Measurements from ENCODE around the gene METTL3.
"Not testable (repeated sequence)": the region's sequence is repeated elsewhere in the genome, so short reads cannot be mapped to it uniquely, and the experiment has no call there.

METTL3 gene

DNA sequence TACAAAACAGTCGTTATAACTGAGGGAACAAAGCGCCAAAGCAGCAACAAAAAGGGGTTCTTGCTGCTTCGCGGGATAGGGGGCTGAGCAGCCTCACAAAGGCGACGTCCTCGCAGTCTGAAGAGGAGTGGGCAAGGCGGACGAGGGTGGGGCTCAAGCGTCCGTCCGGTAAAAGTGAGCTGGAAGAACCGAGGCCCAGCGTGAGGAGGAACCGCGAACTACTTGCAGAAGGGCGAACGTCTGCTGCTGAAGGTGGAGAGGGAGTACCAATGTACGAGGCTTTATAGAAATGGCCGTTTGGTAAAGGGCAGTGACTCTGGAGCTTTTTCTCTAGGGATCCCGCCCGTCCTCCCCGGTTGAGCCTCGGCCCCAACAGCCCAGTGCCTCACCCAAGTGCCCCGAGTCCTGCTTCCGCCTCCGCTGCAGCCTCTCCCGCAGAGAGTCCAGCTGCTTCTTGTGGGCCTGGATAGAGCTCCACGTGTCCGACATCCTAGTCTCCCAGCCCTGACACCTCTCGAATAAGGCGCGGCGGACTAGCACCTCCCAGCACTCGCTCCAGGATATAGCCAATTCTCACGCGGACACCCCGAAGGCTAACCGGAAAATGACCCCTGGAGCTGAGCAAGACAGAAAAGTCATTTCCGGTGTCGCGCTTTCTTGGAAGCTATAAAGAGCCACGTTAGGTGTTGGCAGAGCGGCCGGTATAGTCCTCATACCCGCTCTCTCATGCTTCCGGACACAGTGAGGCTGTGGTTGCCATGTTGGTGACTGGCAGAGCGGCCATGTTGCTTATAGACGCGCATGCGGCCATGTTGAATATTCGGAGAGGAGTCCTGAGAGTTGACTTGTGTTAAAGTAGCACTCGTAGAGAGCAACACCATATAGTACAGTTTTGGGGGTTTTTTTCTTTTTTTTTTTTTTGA lies at the start of gene METTL3:
Gene METTL3, minus strand, starts transcription at position 606 of the 923 bp plus-strand sequence. Its CDS starts 117 bp downstream, at position 489.
- peak; percentile 55 to 99 (median 95) for DNase-seq

- no peak for DNase-seq
Measured at GRCh38 chr14:21558703-21559170, 47.6 kb upstream of the METTL3 start.

- DNase-seq = peak in 50 of 56 donors; percentile 12 to 92 (median 56)
Measured at GRCh38 chr14:21557084-21557901, 46.2 kb upstream of the METTL3 start.

DNA sequence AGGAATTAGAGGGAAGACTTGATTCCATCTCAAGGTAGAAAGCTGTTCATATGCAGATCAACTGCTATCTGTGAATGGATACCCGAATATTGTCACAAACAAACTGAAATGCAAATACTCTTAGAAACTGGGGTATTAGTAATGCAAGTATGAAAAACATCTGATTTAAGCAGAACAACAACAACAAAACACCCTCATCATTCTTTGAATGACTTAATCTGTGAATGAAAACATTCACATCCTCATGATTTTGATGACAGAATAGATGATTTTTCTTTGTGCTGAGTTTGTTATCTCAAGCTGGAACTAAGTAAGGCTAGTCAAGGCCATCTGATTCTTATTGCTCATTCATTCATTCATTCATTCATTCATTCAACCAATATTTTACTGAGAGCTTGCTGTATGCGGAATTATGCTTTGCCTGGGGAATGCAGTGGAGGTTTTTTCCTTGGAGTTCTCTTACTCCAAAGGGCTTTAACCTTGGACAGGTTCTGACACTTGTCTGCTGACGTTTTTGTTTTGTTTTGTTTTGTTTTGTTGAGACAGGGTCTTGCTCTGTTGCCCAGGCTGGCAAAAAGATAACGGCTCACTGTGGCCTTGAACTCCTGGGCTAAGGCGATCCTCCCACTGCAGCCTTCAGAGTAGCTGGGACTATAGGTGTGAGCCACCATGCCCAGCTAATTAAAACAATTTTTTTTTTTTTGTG lies 45.4 kb upstream of the METTL3 start:
- no peak for DNase-seq

- DNase-seq = no peak
Measured at GRCh38 chr14:21553266-21553665, 42.1 kb upstream of the METTL3 start.

- not testable (repeated sequence) for DNase-seq
Measured at GRCh38 chr14:21544588-21544987, 33.4 kb upstream of the METTL3 start.

- DNase-seq = no peak
Measured at GRCh38 chr14:21543963-21544362, 32.8 kb upstream of the METTL3 start.

GRCh38 chr14:21543521-21543960 lies 32.4 kb upstream of the METTL3 start:
- no peak for DNase-seq

GRCh38 chr14:21541413-21542074 lies 30.4 kb upstream of the METTL3 start:
- no peak for DNase-seq

GRCh38 chr14:21539189-21539940 lies 28.2 kb upstream of the METTL3 start:
- peak in 4 of 56 donors; percentile 7 to 16 (median 12) for DNase-seq

- DNase-seq = no peak
Measured at GRCh38 chr14:21537090-21537424, 25.9 kb upstream of the METTL3 start.

GRCh38 chr14:21536418-21537089 lies 25.4 kb upstream of the METTL3 start:
- peak in 10 of 56 donors; percentile 3 to 47 (median 7) for DNase-seq

- DNase-seq = no peak
Measured at GRCh38 chr14:21535545-21536417, 24.6 kb upstream of the METTL3 start.

DNA sequence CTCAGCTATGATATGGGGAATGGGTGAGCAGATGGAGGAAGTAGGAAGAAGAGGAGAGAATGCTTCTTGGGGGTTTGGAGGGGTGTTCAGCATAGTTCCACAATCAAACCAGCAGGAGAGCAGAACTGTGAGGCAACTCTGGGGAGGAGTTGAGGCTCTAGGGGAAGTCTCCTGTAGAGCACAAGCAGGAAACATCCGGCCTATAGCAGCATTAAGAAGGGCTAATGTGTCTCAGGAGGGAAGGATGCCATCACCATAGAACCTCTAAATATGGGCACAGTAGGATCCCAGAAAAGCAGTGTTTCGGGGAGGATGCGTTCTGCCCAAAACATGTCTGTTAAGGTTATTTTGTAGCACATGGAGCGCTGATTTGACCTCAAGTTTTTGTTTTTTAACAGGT lies 23.4 kb upstream of the METTL3 start:
- DNase-seq = no peak

GRCh38 chr14:21533294-21533693 lies 22.2 kb upstream of the METTL3 start:
- no peak for DNase-seq

DNA sequence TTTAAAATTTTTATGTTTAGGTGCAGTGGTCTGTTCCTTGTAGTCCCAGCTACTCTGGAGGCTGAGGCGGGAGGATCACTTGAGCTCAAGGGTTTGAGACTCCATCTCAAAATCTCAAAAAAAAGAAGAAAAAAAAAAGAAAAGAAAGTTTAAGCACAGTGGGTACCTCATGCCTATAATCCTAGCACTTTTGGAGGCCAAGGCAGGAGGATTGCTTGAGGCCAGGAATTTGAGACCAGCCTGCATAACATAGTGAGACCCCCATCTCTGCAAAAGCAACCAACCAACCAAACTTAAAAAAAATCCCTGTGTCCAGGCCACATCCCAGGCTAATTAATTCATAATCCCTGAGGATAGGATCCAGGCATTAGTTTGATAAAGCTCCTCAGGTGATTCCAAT lies 18.4 kb upstream of the METTL3 start:
- DNase-seq = no peak

GRCh38 chr14:21528381-21529348 lies 17.5 kb upstream of the METTL3 start:
- no peak for DNase-seq
